DMS 273 (cell line): ENCODE data around the gene UST.
A peak's percentile ranks its signal among the peaks of the same experiment; 100 is the strongest.
"Not testable (repeated sequence)": the region's sequence is repeated elsewhere in the genome, so short reads cannot be mapped to it uniquely, and the experiment has no call there.

ENCODE experiments used
- DNase-seq: peaks from one replicate; lab custom pipeline; 2025; ENCODE audit not compliant: unreplicated experiment; lab: John Stamatoyannopoulos, UW

Gene UST

GRCh38 chr6:148998704-148999103 is 251.9 kb downstream of the UST start:
- peak; percentile 6 for DNase-seq

GRCh38 chr6:148999501-148999900 is 252.7 kb downstream of the UST start:
- DNase-seq = no peak

- DNase-seq = no peak
These were observed 253.2 kb downstream of the UST start for GRCh38 chr6:148999929-149000468.

GRCh38 chr6:149001422-149001821 is 254.6 kb downstream of the UST start:
- no peak for DNase-seq

- DNase-seq = no peak
These were observed 256.7 kb downstream of the UST start for GRCh38 chr6:149003560-149003959.

- DNase-seq = no peak
These were observed 257.8 kb downstream of the UST start for GRCh38 chr6:149004664-149005063.

GRCh38 chr6:149006236-149006635 is 259.4 kb downstream of the UST start:
- DNase-seq = not testable (repeated sequence)

GRCh38 chr6:149006671-149007070 is 259.8 kb downstream of the UST start:
- DNase-seq = no peak

- DNase-seq = no peak
These were observed 261.0 kb downstream of the UST start for GRCh38 chr6:149007846-149008245.

- no peak for DNase-seq
These were observed 261.9 kb downstream of the UST start for GRCh38 chr6:149008741-149009140.

- DNase-seq = peak; percentile 6
These were observed 265.3 kb downstream of the UST start for GRCh38 chr6:149012040-149012545.

- no peak for DNase-seq
These were observed 266.9 kb downstream of the UST start for GRCh38 chr6:149013586-149014344.

- DNase-seq = no peak
These were observed 268.1 kb downstream of the UST start for GRCh38 chr6:149014631-149015534.

GRCh38 chr6:149015535-149016525 is 269.0 kb downstream of the UST start:
- no peak for DNase-seq

- no peak for DNase-seq
These were observed 269.9 kb downstream of the UST start for GRCh38 chr6:149016716-149017115.

GRCh38 chr6:149020319-149020718 is 273.5 kb downstream of the UST start:
- no peak for DNase-seq

GRCh38 chr6:149024361-149024760 is 277.5 kb downstream of the UST start:
- no peak for DNase-seq

GRCh38 chr6:149025061-149025460 is 278.2 kb downstream of the UST start:
- no peak for DNase-seq

GRCh38 chr6:149026530-149026942 is 279.7 kb downstream of the UST start:
- peak; percentile 81 for DNase-seq

GRCh38 chr6:149027484-149027883 is 280.7 kb downstream of the UST start:
- DNase-seq = no peak
